Endometrial microvascular endothelial cells (primary cell): ENCODE measurements around the gene STAT6. TPM values are rescaled to one million over a fixed set of nuclear protein-coding genes. Genes with fewer than 3 reads are reported as not detected.
"Not testable (repeated sequence)": the region's sequence is repeated elsewhere in the genome, so short reads cannot be mapped to it uniquely, and the experiment has no call there.

Experiments
- in situ Hi-C: cut with HindIII; loops from 2 replicates; pipeline ENCODE4 v1.10.0; 2017; ENCODE audit warnings: low sequenced_read_pairs, low pct_unique_long_range_greater_than_20kb; ENCODE audit errors: inconsistent ontology term
- total RNA-seq: library from RNA; depleted of rRNA; stranded (reverse); fragments of >200 nt; gene quantifications from one replicate; pipeline ENCODE4 v1.2.3, GENCODE V29; 2015; ENCODE audit errors: inconsistent ontology term

STAT6 gene
- total RNA-seq, 1 donor from 2014 or later, result 94.0 TPM

GRCh38 chr12:57129889-57130288, 18.7 kb upstream of the STAT6 start:
- in situ Hi-C loops, result no loop called here

GRCh38 chr12:57129321-57129842, 18.2 kb upstream of the STAT6 start:
- in situ Hi-C loops, result no loop called here

GRCh38 chr12:57128519-57129247, 17.5 kb upstream of the STAT6 start:
- in situ Hi-C loops, result no loop called here

GRCh38 chr12:57127726-57128518, 16.8 kb upstream of the STAT6 start, which contains the start of gene LRP1:
TSS of gene LRP1 (plus strand) at chr12:57128483. CDS start at chr12:57128965, 482 bp downstream.
- in situ Hi-C loops, result no loop called here

GRCh38 chr12:57127101-57127725, 16.1 kb upstream of the STAT6 start:
- in situ Hi-C loops, result no loop called here

- in situ Hi-C loops, result no loop called here
These were observed 15.4 kb upstream of the STAT6 start for GRCh38 chr12:57126561-57126960.

- in situ Hi-C loops, result no loop called here
These were observed 14.9 kb upstream of the STAT6 start for GRCh38 chr12:57126061-57126460.

GRCh38 chr12:57124261-57124877, 13.2 kb upstream of the STAT6 start:
- in situ Hi-C loops, result no loop called here

- in situ Hi-C loops, result no loop called here
These were observed 12.7 kb upstream of the STAT6 start for GRCh38 chr12:57123813-57124212.

GRCh38 chr12:57120718-57121117, 9.6 kb upstream of the STAT6 start:
- in situ Hi-C loops, result not testable (repeated sequence)

GRCh38 chr12:57119294-57120085, 8.3 kb upstream of the STAT6 start:
- in situ Hi-C loops, result no loop called here

- in situ Hi-C loops, result no loop called here
These were observed 7.6 kb upstream of the STAT6 start for GRCh38 chr12:57118711-57119271.

GRCh38 chr12:57116580-57117281, 5.6 kb upstream of the STAT6 start:
- in situ Hi-C loops, result no loop called here

- in situ Hi-C loops, result no loop called here
These were observed 1.5 kb upstream of the STAT6 start for GRCh38 chr12:57112492-57113294.

- in situ Hi-C loops, result no loop called here
These were observed 795 bp downstream of the STAT6 start for GRCh38 chr12:57110104-57111030.
